Loucy (cell line): ENCODE data around the gene MSANTD4.

Experiments
- H2AFZ ChIP-seq: fragments of 200-600 bp; sonication (generic); 2 replicates; pipeline ENCODE4 v1.6.0; 2016; ENCODE audit warnings: antibody characterized with exemption, mild to moderate bottlenecking, low read length, moderate library complexity
- H3F3A ChIP-seq: fragments of 200-600 bp; 2 replicates; pipeline ENCODE4 v1.6.0; 2016; ENCODE audit warnings: antibody characterized with exemption, low read depth, mild to moderate bottlenecking
- H3K27me3 ChIP-seq: fragments of 200-600 bp; sonication (generic); 2 replicates; pipeline ENCODE4 v1.6.1; 2014; ENCODE audit warnings: low read length, mild to moderate bottlenecking; ENCODE audit not compliant: insufficient read depth, poor library complexity, severe bottlenecking
- H3K36me3 ChIP-seq: fragments of 200-600 bp; sonication (generic); 2 replicates; pipeline ENCODE4 v1.6.1; 2016; ENCODE audit warnings: low read length; ENCODE audit not compliant: insufficient read depth
- H3K4me1 ChIP-seq: fragments of 200-600 bp; sonication (generic); 2 replicates; pipeline ENCODE4 v1.5.1; 2014; ENCODE audit warnings: low read length, mild to moderate bottlenecking; ENCODE audit not compliant: insufficient read depth, poor library complexity, severe bottlenecking
- H3K4me2 ChIP-seq: fragments of 200-600 bp; sonication (generic); 2 replicates; pipeline ENCODE4 v1.6.0; 2014; ENCODE audit warnings: antibody characterized with exemption, low read length, low read depth, mild to moderate bottlenecking; ENCODE audit not compliant: poor library complexity, severe bottlenecking
- H3K4me3 ChIP-seq: fragments of 200-600 bp; sonication (generic); 2 replicates; pipeline ENCODE4 v1.5.1; 2014; ENCODE audit warnings: low read length, mild to moderate bottlenecking, mixed read lengths; ENCODE audit not compliant: poor library complexity, severe bottlenecking
- H3K79me2 ChIP-seq: fragments of 200-600 bp; sonication (generic); 2 replicates; pipeline ENCODE4 v1.6.1; 2014; ENCODE audit warnings: low read length; ENCODE audit not compliant: insufficient read depth
- H3K9ac ChIP-seq: fragments of 200-600 bp; sonication (generic); 2 replicates; pipeline ENCODE4 v1.6.0; 2014; ENCODE audit warnings: mild to moderate bottlenecking, low read depth, low read length, moderate library complexity; ENCODE audit not compliant: poor library complexity, severe bottlenecking
- H3K9me2 ChIP-seq: fragments of 200-600 bp; sonication (generic); replicated peaks from 2 replicates; pipeline ENCODE4 v1.6.1; 2016; ENCODE audit warnings: low read depth, low read length, mixed read lengths
- H3K9me3 ChIP-seq: fragments of 200-600 bp; sonication (generic); 2 replicates; pipeline ENCODE4 v1.6.1; 2014; ENCODE audit warnings: mild to moderate bottlenecking, antibody characterized with exemption, low read length, low read depth; ENCODE audit not compliant: insufficient read depth
- H4K20me1 ChIP-seq: fragments of 200-600 bp; sonication (generic); 2 replicates; pipeline ENCODE4 v1.6.0; 2014; ENCODE audit warnings: antibody characterized with exemption, low read length, mild to moderate bottlenecking; ENCODE audit not compliant: insufficient read depth, poor library complexity, severe bottlenecking
- EZH2phosphoT487 ChIP-seq: fragments of 200-600 bp; IDR thresholded peaks from 2 replicates; pipeline ENCODE4 v1.6.1; 2018; ENCODE audit warnings: antibody characterized with exemption, mild to moderate bottlenecking, moderate library complexity, borderline replicate concordance
- TF ChIP-seq, protein P1 (sequence below): fragments of 200-600 bp; sonication (generic); conservative IDR thresholded peaks from 2 replicates; pipeline ENCODE4 v1.5.1; 2014; ENCODE audit warnings: mild to moderate bottlenecking, antibody characterized with exemption, low read length

MSANTD4 gene

DNA sequence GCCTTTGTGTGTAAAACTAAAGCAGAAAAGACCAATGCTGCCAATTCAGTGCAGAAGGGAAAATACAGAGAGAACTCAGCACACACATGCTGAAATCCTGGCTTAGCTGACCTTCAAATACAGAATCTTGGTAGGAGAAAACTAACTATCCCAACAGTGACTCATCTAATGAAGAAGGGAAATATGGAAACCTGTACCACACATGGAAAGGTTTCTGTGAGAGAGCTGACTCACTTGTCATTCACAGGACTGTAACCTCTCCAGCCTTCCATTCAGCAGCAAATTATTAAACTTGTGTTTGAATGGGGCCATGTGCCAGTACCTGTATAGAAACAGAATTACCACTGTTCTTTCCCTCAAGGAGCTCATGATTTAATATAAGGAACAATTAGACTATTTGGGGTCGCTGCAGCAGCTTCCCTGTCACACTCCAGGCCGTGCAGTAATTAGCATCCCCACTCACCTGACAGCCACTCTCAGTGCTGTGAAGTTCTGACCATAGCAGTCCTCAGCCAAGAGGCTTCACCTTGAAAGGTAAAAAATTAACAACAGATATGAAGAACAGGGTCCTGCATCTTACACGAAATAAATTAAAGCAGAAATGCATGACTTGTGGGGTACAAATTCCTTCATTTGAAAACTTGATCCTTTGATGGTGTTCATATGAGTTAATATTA, 53.9 kb downstream of the MSANTD4 start:
- TF ChIP-seq EZH2phosphoT487 = no peak
- Histone ChIP-seq H3K9ac (no peak overlapping the region), H2AFZ (no peak overlapping the region; the same call in 1 of the 2 replicates), H3K36me3 (no peaks in the 10 kb centered on the region), H3K9me3 (no peaks in the 10 kb centered on the region), H3K4me3 (no peak overlapping the region), H4K20me1 (no peaks in the 10 kb centered on the region), H3K27me3 (no peaks in the 10 kb centered on the region), H3K9me2 (no peaks in the 10 kb centered on the region), H3F3A (no peaks in the 10 kb centered on the region), H3K79me2 (no peaks in the 10 kb centered on the region), H3K4me2 (no peak overlapping the region), H3K4me1 (no peaks in the 10 kb centered on the region)

DNA sequence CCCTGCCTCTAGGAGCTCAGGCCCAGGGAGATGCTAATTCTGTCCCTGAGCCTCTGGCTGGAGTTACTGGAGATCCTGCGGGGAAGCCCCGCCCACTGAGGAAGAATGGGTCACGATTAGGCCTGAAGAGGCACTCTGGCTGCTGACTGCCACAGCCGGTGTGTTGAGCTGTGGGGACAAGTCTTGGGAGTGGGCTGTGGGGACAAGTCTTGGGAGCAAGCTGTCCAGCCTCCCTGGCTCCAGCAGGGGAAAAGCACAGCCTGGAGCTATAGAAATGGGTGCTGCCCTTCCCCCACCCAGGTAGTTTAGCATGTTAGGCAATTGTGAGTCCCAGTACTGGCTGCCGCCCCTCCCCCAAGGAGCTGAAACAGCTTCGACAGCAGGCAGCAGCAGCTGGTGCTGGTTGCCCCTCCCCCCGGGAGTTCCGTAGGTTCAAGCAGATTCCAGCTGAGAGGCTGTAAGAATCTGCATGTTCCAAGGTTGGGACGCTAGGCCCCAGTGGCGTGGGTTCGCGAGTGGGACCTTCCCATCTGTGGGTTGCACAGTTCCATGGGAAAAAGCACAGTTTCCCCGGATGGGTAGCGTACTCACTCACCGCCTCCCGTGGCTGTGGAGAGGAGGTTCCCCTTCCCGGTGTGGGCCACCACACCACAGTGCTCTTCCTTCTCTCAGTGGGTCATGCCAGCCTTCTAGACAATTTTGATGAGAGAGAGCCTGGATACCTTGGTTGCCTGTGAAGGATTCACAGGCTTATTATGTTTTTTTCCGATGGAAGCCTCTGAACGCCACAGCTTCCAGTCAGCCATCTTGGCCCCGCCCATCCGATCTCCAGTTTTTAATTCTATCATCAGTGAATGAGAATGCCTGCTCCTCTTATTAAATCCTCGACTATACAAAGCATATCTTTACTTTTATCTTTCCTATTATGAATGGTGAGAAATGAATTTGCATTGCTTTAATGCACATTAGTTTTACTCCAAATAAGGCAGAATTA, 61.5 kb downstream of the MSANTD4 start:
- Histone ChIP-seq H3K4me2 (no peak overlapping the region), H3F3A (no peaks in the 10 kb centered on the region), H3K4me1 (no peaks in the 10 kb centered on the region), H2AFZ (no peak overlapping the region), H3K9me2 (no peaks in the 10 kb centered on the region), H4K20me1 (no peaks in the 10 kb centered on the region), H3K36me3 (no peaks in the 10 kb centered on the region), H3K9ac (no peak overlapping the region), H3K27me3 (no peaks in the 10 kb centered on the region), H3K9me3 (no peaks in the 10 kb centered on the region), H3K79me2 (no peaks in the 10 kb centered on the region), H3K4me3 (no peak overlapping the region)
- TF ChIP-seq, protein P1, sequence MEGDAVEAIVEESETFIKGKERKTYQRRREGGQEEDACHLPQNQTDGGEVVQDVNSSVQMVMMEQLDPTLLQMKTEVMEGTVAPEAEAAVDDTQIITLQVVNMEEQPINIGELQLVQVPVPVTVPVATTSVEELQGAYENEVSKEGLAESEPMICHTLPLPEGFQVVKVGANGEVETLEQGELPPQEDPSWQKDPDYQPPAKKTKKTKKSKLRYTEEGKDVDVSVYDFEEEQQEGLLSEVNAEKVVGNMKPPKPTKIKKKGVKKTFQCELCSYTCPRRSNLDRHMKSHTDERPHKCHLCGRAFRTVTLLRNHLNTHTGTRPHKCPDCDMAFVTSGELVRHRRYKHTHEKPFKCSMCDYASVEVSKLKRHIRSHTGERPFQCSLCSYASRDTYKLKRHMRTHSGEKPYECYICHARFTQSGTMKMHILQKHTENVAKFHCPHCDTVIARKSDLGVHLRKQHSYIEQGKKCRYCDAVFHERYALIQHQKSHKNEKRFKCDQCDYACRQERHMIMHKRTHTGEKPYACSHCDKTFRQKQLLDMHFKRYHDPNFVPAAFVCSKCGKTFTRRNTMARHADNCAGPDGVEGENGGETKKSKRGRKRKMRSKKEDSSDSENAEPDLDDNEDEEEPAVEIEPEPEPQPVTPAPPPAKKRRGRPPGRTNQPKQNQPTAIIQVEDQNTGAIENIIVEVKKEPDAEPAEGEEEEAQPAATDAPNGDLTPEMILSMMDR = no peak
- no peak for TF ChIP-seq EZH2phosphoT487
